Forelimb muscle (tissue), 1 donor: ENCODE measurements around the gene RAPGEF2. TPM values are rescaled to one million over a fixed set of nuclear protein-coding genes. Genes with fewer than 3 reads are reported as not detected.
"Not testable (repeated sequence)": the region's sequence is repeated elsewhere in the genome, so short reads cannot be mapped to it uniquely, and the experiment has no call there.

ENCODE experiments used
- DNase-seq: peaks from one replicate; pipeline ENCODE4 v3.0.0-alpha.2; 2013; ENCODE audit warnings: low read depth
- polyA plus RNA-seq: library from polyadenylated mRNA; unstranded; fragments of 120-200 nt; gene quantifications from one replicate; pipeline ENCODE4 v1.2.1, GENCODE V29; 2013; ENCODE audit not compliant: insufficient read length

RAPGEF2 gene
- polyA plus RNA-seq, 1 donor = 24.1 TPM

- not testable (repeated sequence) for DNase-seq
Measured at GRCh38 chr4:159161436-159161835, 58.6 kb downstream of the RAPGEF2 start.

DNA sequence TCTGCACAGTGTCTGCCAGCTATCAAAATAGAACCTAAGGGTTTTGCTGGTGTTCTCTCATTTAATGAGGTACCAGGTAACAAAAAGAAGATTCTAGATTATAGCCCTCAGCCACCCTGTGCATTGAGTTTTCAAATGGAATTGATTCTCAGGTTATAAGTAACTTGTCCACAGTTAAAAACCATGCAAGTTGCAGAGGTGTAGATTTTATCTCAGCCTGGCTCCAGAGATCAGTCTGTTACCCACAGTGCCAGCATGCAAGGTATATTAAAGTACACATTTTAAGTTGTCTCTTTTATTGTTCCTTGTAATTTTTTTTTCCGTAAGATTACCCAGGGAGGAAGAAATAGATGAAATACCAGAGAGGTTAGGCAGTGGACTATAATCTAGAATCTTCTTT is 59.7 kb downstream of the RAPGEF2 start:
- DNase-seq = no peak

GRCh38 chr4:159163521-159163920 is 60.6 kb downstream of the RAPGEF2 start:
- DNase-seq = no peak

DNA sequence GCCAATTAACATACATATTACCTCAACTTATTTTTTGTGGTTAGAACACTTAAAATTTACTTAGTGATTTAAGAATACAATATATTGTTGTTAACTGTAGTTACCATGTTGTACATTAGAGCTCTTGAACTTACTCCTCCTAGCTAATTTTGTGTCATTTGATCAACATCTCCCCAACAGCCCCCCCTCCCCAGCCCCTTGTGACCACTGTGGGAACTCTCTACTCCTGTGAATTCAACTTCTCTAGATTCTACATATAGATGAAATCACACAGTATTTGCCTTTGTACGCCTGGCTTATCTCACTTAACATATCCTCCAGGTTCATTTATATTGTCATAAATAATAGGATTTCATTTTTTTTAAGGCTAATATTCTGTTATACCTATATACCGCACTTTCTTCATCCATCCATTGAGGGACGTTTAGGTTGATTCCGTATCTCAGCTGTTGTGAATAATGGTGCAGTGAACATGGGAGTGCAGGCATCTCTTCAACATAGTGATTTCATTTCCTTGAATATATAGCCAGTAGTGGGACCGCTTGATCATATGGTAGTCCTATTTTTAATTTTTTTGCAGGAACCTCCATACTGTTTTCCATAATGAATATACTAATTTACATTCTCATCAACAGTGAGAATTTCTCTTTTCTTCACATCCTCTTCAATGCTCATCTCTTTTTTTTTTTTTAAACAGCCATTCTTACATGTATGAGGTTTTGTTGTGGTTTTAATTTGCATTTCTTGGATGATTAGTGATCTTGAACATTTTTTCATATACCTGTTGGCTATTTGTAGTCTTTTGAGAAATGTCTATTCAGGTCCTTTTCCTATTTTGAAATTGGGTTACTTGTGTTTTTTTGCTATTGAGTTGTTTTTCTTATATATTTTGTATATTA is 66.8 kb downstream of the RAPGEF2 start:
- no peak for DNase-seq

GRCh38 chr4:159171287-159171686 is 68.4 kb downstream of the RAPGEF2 start:
- no peak for DNase-seq

DNA sequence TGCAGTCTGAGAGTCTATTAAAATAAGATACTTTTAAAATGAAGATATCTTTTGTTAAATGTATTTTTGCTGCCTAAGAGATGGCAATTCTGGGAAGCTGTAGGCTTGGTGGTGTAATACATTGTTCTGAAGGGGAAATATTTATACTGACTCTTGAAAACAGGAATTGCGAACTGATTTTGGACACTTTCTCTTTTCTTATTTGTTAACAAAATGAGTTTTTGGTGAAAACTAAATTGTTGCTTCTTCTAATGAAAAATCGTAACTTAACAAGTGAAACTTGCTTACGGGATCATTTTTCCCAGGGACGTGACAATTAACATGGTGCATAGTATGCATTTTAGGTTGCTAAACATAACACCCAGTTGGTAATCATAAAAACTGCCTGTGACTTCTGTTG is 71.0 kb downstream of the RAPGEF2 start:
- no peak for DNase-seq

- DNase-seq = no peak
Measured at GRCh38 chr4:159174645-159175084, 71.8 kb downstream of the RAPGEF2 start.

- DNase-seq = peak; percentile 80
Measured at GRCh38 chr4:159175085-159175988, 72.5 kb downstream of the RAPGEF2 start.

DNA sequence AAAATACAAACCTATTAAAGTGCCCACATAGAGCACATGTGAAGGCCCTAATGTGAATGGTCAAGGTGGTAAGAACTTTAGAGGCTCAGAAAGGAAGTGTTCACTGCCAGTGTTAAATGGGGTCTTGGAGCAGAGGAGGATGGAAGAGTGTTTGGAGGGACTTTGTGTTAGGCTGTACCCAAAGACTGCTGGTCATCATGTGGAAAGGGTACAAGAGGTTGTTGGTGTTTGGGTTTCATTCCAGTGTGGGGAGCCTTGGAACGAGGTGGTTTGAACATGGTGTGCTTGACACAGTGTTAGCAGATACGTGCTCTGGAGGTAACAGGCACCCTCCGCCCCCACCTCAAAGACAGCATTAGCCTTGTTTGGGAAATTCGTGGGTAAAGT is 73.1 kb downstream of the RAPGEF2 start:
- DNase-seq = no peak

DNA sequence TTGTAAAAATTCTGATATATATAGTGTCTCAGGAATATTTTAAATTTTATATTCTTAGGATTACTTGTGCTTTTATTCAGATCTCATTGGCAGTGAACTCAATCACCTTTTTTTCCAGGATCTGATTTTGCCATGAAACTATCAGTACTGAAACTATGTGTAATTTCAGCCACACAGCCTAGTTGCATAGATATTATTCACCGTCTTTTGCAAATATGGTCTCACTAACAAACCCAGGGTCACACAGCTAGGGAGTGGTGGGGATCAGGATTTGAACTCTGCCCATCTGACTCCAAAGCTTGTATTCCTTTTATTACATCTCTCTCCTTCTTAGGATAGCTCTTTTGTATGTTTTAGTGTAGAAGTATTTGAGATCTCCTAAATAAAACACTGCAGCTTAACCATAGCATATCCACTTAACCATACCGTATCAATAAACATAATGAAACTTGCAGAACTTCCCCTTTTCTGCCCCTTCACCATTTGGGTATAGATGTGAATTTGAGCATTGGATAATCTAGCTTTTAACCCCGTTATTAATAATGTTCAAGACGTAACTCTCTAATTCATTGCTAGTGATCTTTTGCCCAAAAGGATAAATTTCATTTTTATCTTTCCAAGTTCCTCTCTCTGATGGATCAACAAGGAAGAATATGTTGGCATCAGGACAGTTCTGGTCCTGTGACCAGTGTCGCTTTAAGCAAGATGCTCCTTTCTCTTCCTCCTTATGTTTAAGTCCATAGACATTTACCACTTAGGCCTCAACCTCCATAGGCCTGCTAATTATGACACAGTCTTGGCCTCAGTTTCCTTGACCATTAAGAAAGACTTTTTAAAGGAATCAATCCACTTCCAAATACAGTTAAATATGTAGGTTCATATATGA is 74.6 kb downstream of the RAPGEF2 start:
- no peak for DNase-seq

GRCh38 chr4:159178151-159178546 is 75.3 kb downstream of the RAPGEF2 start:
- no peak for DNase-seq

GRCh38 chr4:159178979-159179969 is 76.4 kb downstream of the RAPGEF2 start:
- DNase-seq = no peak

DNA sequence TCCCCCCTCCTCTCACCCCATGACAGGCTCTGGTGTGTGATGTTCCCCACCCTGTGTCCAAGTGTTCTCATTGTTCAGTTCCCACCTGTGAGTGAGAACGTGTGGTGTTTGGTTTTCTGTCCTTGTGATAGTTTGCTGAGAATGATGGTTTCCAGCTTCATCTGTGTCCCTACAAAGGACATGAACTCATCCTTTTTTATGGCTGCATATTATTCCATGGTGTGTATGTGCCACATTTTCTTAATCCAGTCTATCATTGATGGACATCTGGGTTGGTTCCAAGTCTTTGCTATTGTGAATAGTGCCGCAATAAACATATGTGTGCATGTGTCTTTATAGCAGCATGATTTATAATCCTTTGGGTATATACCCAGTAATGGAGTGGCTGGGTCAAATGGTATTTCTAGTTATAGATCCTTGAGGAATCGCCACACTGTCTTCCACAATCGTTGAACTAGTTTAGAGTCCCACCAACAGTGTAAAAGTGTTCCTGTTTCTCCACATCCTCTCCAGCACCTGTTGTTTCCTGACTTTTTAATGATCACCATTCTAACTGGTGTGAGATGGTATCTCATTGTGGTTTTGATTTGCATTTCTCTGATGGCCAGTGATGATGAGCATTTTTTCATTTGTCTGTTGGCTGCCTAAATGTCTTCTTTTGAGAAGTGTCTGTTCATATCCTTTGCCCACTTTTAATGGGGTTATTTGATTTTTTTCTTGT is 81.2 kb downstream of the RAPGEF2 start:
- not testable (repeated sequence) for DNase-seq

DNA sequence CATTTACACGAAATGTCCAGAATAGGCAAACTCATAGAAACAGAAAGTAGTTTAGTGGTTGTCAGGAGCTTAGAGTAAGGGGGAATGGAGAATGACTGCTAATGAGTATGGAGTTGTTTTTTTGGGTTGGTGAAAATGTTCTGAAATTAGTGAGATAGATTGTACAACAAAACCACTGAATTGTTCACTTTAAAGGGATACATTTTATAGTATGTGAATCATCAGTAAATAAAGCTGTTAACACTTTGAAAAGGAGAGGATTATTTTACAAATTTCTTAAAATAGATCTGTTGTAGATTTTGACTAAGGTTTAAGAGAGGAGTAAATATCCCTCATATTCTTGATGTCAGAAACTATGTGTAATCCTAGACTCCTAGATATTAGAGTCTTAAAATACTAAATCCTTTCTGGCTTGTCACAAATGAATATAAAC is 82.7 kb downstream of the RAPGEF2 start:
- no peak for DNase-seq

DNA sequence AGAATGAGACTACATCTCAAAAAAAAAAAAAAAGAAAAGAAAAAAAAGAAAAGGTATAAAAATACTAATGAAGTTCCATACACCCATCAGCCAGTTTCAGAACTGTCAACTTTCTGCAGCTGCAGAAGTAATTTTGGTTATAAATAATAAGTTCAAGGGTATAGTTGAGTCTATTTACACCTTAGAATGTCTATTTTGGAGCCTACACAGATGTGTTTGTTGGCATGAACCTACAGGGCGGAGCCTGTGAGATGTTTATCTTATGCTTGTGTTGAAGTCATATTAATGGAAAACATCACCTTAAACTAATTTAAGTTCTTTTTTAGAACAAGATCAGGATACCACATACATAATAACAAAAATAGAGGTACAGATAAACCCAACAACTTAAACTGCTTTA is 85.8 kb downstream of the RAPGEF2 start:
- no peak for DNase-seq

DNA sequence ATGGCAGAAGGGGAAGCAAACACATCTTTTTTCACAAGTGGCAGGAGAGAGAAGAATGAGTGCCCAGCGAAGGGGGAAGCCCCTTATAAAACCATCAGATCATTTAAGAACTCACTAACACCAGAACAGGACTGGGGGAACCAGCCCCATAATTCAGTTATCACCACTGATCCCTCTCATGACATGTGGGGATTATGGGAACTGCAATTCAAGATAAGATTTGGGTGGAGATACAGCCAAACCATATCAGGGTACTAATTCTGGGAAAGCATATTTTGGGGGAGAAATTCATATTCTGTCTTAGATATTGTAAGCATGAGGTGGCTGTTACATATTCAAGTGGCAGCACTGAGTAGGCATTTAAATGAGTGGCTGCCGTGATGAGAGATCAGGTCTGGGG is 87.8 kb downstream of the RAPGEF2 start:
- DNase-seq = no peak

DNA sequence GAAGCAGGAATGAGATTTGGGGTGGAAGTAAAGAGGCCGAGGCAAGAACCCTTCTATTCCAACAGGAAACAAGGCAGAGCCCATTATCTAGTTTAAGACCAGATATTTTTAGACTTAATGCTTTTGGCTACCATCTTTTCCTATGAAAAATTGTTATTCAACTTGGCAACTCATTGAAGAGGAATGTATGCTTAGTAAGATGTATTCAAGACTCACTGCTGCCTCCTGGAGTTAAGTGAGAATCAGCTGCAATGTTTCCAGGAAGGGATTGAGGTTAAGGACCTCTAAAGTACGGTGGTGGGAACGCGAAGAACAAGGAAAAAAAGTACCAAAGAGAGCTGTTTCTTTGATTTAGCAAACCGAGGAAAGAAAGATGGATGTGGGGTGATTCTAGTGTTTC is 89.1 kb downstream of the RAPGEF2 start:
- no peak for DNase-seq

DNA sequence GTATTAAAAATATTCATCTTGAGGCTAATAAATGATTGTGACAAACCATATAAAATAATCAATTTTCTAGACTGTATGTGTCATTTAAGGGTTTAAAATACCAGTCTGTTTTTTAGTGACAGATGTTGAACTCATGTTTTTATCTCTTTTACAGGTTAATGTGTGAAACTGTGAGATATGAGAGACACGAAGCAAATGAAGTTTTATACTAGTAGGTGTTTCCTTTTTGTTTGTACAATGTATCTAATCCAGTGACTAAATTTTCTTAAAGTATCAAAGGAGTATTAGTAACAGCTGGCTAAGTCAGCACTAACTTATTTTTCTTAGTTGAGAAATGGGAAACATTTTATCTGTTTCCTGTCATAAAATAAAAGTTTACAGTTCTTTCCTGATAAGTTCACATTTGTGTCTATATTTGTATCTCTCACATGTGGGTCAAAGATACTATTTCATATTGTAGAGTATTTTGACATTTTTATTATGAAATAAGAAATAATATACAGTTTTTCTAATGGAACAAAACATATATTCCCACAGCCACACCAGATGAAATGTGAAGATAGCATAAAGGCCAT is 90.3 kb downstream of the RAPGEF2 start:
- no peak for DNase-seq

GRCh38 chr4:159195361-159195769 is 92.5 kb downstream of the RAPGEF2 start:
- no peak for DNase-seq
